BJ (cell line): ENCODE data around the gene C3. TPM values are rescaled to one million over a fixed set of nuclear protein-coding genes. Genes with fewer than 3 reads are reported as not detected.
"Not testable (repeated sequence)": the region's sequence is repeated elsewhere in the genome, so short reads cannot be mapped to it uniquely, and the experiment has no call there.

ENCODE experiments used
- CTCF ChIA-PET: fragments of 350-600 bp; formaldehyde crosslinking; extraction: SDS; loops from one replicate; lab custom pipeline; 2021; ENCODE audit warnings: antibody characterized with exemption, inconsistent platforms; lab: Yijun Ruan, JAX
- POLR2A ChIA-PET: fragments of 300-600 bp; sonication (Branson Sonifier 250); formaldehyde crosslinking; extraction: SDS; loops from one replicate; lab custom pipeline; 2021; ENCODE audit warnings: antibody characterized with exemption; lab: Charles Lee
- DNase-seq: peaks from one replicate; pipeline ENCODE4 v3.0.0-alpha.2; 2011; ENCODE audit warnings: low read depth
- H3K27me3 ChIP-seq: 2 replicates; pipeline ENCODE4 v1.6.0; 2011; ENCODE audit warnings: low read length; ENCODE audit not compliant: control insufficient read depth, insufficient read depth
- H3K36me3 ChIP-seq: 2 replicates; pipeline ENCODE4 v1.5.1; 2011; ENCODE audit warnings: low read length; ENCODE audit not compliant: control insufficient read depth, insufficient read depth
- H3K4me3 ChIP-seq: 2 replicates; pipeline ENCODE4 v1.5.1; 2011; ENCODE audit warnings: low read depth, mild to moderate bottlenecking, control low read depth, low read length
- polyA plus RNA-seq: library from polyadenylated mRNA; depleted of rRNA; stranded (reverse); fragments of >200 nt; gene quantifications from 2 replicates; pipeline ENCODE4 v1.2.3, GENCODE V29; 2011
- TF ChIP-seq, protein P1 (sequence below): IDR thresholded peaks from 2 replicates; pipeline ENCODE4 v1.5.1; 2011; ENCODE audit warnings: low read depth, mild to moderate bottlenecking, control low read depth, inconsistent platforms, low read length, moderate library complexity; ENCODE audit not compliant: insufficient read depth

The C3 gene
- polyA plus RNA-seq, 1 experiment: 14.7 TPM

DNA sequence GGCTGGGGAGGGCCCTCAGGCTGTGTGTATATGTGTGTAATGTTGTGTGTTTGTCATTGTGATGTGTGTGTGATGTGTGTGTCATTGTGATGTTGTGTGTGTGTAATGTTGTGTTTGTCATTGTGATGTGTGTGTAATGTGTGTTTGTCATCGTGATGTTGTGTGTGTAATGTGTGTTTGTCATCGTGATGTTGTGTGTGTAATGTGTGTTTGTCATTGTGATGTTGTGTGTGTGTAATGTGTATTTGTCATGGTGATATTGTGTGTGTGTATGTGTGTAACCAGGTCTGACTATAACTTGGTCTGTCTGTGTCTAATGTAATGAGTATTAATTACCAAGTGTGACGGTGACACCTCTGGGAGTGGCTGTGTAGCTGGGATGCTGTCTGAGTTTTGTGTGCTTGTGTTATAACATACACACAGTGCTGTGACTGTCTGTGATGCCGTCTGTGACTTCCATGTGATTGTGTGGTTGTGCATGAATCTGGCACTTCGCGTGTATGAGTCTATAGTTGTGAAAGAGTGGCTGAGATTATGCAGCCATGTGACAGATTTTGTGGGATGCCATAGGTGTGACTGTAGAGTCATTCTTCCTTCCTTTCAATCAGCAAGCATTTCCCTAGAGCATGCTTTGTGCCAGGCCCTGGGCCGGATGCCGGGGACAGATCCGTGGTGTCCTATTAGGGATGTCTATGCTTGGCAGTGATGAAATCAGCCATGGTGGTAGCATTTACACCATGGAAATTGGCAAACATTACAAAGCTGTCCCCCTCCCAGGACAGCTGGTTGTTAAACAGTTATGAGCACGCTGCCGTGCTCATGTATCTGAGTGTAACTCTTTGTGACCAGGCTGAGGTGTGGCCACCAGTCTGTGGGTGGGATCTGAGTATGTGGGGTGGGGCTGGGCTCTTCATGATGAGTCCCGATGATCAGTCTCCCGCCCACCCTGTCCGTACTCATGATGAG is 56.9 kb downstream of the C3 start:
- POLR2A ChIA-PET: no interaction called here
- H3K36me3 ChIP-seq: no peaks in the 10 kb centered on the region
- no peak for DNase-seq
- H3K4me3 ChIP-seq: no peak overlapping the region
- TF ChIP-seq, protein P1, sequence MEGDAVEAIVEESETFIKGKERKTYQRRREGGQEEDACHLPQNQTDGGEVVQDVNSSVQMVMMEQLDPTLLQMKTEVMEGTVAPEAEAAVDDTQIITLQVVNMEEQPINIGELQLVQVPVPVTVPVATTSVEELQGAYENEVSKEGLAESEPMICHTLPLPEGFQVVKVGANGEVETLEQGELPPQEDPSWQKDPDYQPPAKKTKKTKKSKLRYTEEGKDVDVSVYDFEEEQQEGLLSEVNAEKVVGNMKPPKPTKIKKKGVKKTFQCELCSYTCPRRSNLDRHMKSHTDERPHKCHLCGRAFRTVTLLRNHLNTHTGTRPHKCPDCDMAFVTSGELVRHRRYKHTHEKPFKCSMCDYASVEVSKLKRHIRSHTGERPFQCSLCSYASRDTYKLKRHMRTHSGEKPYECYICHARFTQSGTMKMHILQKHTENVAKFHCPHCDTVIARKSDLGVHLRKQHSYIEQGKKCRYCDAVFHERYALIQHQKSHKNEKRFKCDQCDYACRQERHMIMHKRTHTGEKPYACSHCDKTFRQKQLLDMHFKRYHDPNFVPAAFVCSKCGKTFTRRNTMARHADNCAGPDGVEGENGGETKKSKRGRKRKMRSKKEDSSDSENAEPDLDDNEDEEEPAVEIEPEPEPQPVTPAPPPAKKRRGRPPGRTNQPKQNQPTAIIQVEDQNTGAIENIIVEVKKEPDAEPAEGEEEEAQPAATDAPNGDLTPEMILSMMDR: no peak
- CTCF ChIA-PET: no interaction called here
- peaks cover 3% of the 10 kb centered on the region for H3K27me3 ChIP-seq

DNA sequence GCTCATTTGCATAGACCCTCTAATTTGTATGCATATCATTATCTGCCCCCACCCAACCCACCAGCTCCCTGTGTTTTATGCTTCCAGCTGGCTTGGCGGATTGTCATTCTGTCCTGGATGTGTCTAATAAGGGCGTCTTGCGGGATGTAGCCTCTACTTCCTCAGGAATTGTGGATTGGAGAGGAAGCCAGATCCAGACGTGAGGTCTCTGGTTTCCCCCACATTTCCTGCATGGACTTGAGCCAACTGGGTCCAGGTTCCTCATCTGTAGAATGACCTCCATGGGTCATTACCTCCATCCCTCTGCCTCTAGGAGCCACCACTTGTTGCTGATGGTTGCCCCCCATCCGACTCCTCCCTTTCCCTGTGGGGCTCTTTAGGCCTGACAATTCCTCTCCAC is 57.7 kb downstream of the C3 start:
- no peaks in the 10 kb centered on the region for H3K36me3 ChIP-seq
- no peak for DNase-seq
- TF ChIP-seq, protein P1: no peak
- no peak overlapping the region for H3K4me3 ChIP-seq
- ChIA-PET CTCF (interaction anchor here (1.7 kb wide), 1 partner anchor 73 kb away, joined by 5 read pairs; no protein-coding TSS in a partner anchor), POLR2A (no interaction called here)
- peaks cover 3% of the 10 kb centered on the region for H3K27me3 ChIP-seq

DNA sequence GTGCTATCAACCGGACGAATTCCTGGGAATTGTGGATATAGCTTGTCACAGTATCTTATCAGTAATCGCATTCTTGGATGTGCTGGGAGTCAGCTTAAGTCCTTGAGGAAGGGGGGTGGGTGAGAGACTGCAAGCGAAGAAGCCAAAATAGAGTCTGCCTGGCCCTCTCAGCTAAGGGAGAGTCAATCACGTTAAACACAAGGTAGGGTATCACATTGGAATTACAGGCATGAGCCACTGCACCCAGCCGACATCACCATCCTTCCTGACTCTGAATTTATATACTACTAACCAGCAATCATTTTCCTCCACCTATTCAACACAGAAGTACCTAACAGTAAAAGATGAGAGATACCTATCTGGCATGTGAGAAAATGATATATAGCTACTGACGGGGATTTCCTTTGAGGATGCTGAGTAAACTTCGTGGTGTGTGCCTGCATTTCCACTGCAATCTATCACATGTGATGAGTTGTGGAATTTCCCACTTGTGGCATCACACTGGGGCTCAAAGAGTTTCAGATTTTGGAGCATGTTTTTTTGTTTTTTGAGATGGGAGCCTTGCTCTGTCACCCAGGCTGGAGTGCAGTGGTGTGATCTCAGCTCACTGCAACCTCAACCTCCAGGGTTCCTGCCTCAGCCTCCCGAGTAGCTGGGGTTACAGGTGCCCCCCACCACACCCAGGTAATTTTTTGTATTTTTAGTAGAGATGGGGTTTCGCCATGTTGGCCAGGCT is 58.8 kb downstream of the C3 start:
- DNase-seq, H3K4me3 ChIP-seq, H3K27me3 ChIP-seq, POLR2A ChIA-PET, H3K36me3 ChIP-seq: not testable (repeated sequence)
- CTCF ChIA-PET: interaction anchor here (1.1 to 1.7 kb wide), 3 partner anchors 28 to 76 kb away, joined by 3 to 5 read pairs (median 4); no protein-coding TSS in a partner anchor

DNA sequence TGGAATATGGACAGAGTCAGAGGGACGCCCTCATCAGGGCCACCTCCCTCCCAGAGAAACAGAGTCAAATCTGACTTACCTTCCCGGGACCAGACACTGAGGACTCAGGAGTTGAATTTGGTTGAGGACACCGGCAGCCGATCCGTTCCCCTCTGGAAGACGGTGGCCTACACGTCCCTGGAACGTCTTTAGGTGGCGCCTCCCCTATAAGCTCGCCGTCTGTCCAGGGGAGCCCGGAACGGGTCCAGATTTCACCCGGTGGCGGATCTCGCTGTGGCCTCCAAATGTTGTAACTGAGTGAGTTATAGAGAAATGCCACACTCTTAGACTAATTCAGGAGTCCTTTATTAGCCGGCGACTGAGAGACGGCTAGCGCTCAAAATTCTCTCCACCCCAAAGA is 59.5 kb downstream of the C3 start:
- no peak for DNase-seq
- no peak overlapping the region for H3K4me3 ChIP-seq
- H3K36me3 ChIP-seq: no peaks in the 10 kb centered on the region
- CTCF ChIA-PET: interaction anchor here (1.1 to 1.7 kb wide), 3 partner anchors 27 to 77 kb away, joined by 3 to 5 read pairs (median 4); no protein-coding TSS in a partner anchor
- TF ChIP-seq, protein P1: no peak
- H3K27me3 ChIP-seq: peaks cover 3% of the 10 kb centered on the region
- POLR2A ChIA-PET: no interaction called here

DNA sequence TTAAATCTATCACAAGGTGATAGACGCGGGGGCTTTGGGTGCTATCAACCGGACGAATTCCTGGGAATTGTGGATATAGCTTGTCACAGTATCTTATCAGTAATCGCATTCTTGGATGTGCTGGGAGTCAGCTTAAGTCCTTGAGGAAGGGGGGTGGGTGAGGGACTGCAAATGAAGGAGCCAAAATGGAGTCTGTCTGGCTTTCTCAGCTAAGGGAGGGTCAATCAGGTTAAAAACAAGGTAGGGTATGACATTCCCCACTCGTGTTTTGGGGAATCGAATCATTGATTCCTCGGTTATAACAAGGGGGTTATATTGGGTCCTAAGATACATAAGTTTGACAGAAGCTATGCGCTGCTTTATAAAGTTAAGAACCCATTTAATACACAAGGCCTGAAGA is 64.1 kb downstream of the C3 start:
- POLR2A ChIA-PET, CTCF ChIA-PET, H3K36me3 ChIP-seq, H3K27me3 ChIP-seq, DNase-seq, H3K4me3 ChIP-seq: not testable (repeated sequence)
